K562 (cell line): Measurements from ENCODE around the gene EGLN3. TPM values are rescaled to one million over a fixed set of nuclear protein-coding genes. Genes with fewer than 3 reads are reported as not detected.

Experiments used
- ATAC-seq: fragments of 200-7000 bp; cut with Tn5 transposase; 3 replicates; pipeline ENCODE4 v1.9.1; 2020; ENCODE audit warnings: moderate library complexity
- BruUV-seq: library from RNA; stranded (reverse); fragments of 400-500 nt; replicated peaks from 2 replicates; lab custom pipeline; 2021; lab: Mats Ljungman, UMichigan
- CTCF ChIA-PET: fragments of 300-600 bp; formaldehyde crosslinking; extraction: SDS; loops from one replicate; lab custom pipeline; 2021; ENCODE audit warnings: low intra/inter-chr PET ratio; lab: Yijun Ruan, JAX
- POLR2A ChIA-PET: fragments of 300-600, 350-650 bp; sonication (Branson Sonifier 250); formaldehyde crosslinking; extraction: SDS; loops from one replicate; lab custom pipeline; 2021; ENCODE audit warnings: antibody characterized with exemption, inconsistent platforms; lab: Yijun Ruan, JAX
- DNase-seq, 4 experiments: peaks; one replicate each; pipeline versions ENCODE4 v3.0.0 to v3.0.0-alpha.2; 2011 to 2018; ENCODE audit warnings: low spot score in 3 of 4, mixed read lengths in 3 of 4; ENCODE audit errors: extremely low read depth in 1 of 4
- FAIRE-seq: peaks from 2 replicates; lab custom pipeline; 2011; peaks lifted over from hg19 to GRCh38; lab: Jason Lieb, UNC
- H2AFZ ChIP-seq: 2 replicates; pipeline ENCODE4 v1.6.0; 2011; ENCODE audit warnings: low read depth, low read length, control low read depth, inconsistent platforms
- H3K27ac ChIP-seq: fragments of 200-600 bp; 3 replicates; pipeline ENCODE4 v1.8.0; 2011; ENCODE audit warnings: low read depth, mild to moderate bottlenecking, control low read depth, inconsistent platforms, low read length, moderate library complexity, mixed read lengths; ENCODE audit errors: extremely low read depth
- H3K27me3 ChIP-seq, 2 experiments: fragments of 300-600 bp in 1 of 2; 2 replicates in 1 of 2; 3 replicates in 1 of 2; pipeline versions ENCODE4 v1.6.0 to v1.8.0; 2011; ENCODE audit warnings: inconsistent platforms in 2 of 2, low read length in 2 of 2, mild to moderate bottlenecking in 1 of 2, mixed read lengths in 1 of 2, moderate library complexity in 1 of 2; ENCODE audit not compliant: control insufficient read depth in 2 of 2, insufficient read depth in 2 of 2
- H3K36me3 ChIP-seq: fragments of 300-600 bp; 3 replicates; pipeline ENCODE4 v1.8.0; 2011; ENCODE audit warnings: mild to moderate bottlenecking, low read length, inconsistent platforms; ENCODE audit not compliant: control insufficient read depth, insufficient read depth
- H3K4me1 ChIP-seq, 2 experiments: fragments of 200-600 bp in 1 of 2; replicated peaks in 1 of 2; 2 replicates in 1 of 2; 3 replicates in 1 of 2; pipeline versions ENCODE4 v1.5.1 to v1.8.0; 2011; ENCODE audit warnings: inconsistent platforms in 2 of 2, low read length in 2 of 2, mild to moderate bottlenecking in 1 of 2, mixed read lengths in 1 of 2, moderate library complexity in 1 of 2; ENCODE audit not compliant: control insufficient read depth in 2 of 2, insufficient read depth in 2 of 2
- H3K4me2 ChIP-seq: 2 replicates; pipeline ENCODE4 v1.6.1; 2011; ENCODE audit warnings: low read length, control low read depth, inconsistent platforms, mixed read lengths; ENCODE audit not compliant: insufficient read depth
- H3K4me3 ChIP-seq: fragments of 200-600 bp; sonication (generic), shearing (Covaris generic); 2 replicates; pipeline ENCODE4 v1.5.1; 2016; ENCODE audit warnings: control low read depth, inconsistent platforms
- H3K79me2 ChIP-seq: fragments of 200-600 bp; 3 replicates; pipeline ENCODE4 v1.8.0; 2011; ENCODE audit warnings: low read length, inconsistent platforms; ENCODE audit not compliant: control insufficient read depth, insufficient read depth
- H3K9ac ChIP-seq, 2 experiments: 2 replicates each; pipeline versions ENCODE4 v1.6.0 to v1.6.1; 2011; ENCODE audit warnings: low read depth in 2 of 2, low read length in 2 of 2, control low read depth in 1 of 2, inconsistent platforms in 1 of 2, mild to moderate bottlenecking in 1 of 2, mixed read lengths in 1 of 2; ENCODE audit not compliant: insufficient read depth in 1 of 2
- H3K9me1 ChIP-seq: one replicate; pipeline ENCODE4 v1.6.0; 2011; ENCODE audit warnings: inconsistent platforms, mild to moderate bottlenecking, low read length, moderate library complexity; ENCODE audit not compliant: control insufficient read depth, insufficient read depth
- H3K9me3 ChIP-seq: replicated peaks from 2 replicates; pipeline ENCODE4 v1.5.1; 2011; ENCODE audit warnings: low read depth, low read length, inconsistent platforms; ENCODE audit not compliant: control insufficient read depth, insufficient read depth
- H4K20me1 ChIP-seq: replicated peaks from 2 replicates; pipeline ENCODE4 v1.6.1; 2011; ENCODE audit warnings: low read length, inconsistent platforms, mixed read lengths; ENCODE audit not compliant: control insufficient read depth, insufficient read depth
- BDP1 ChIP-seq: IDR thresholded peaks from 3 replicates; pipeline ENCODE4 v1.6.1; 2011; ENCODE audit not compliant: insufficient read length, insufficient read depth
- CHD4 ChIP-seq: fragments of 200-600 bp; sonication (generic); IDR thresholded peaks from 3 replicates; pipeline ENCODE4 v1.6.1; 2012; ENCODE audit warnings: low read depth, mild to moderate bottlenecking, mixed read lengths, low read length, inconsistent platforms; ENCODE audit not compliant: insufficient read depth, insufficient replicate concordance, poor library complexity, severe bottlenecking
- CREB1 ChIP-seq, 2 experiments: sonication (generic) in 1 of 2; formaldehyde crosslinking in 1 of 2; IDR thresholded peaks; 2 replicates each; pipeline versions ENCODE4 v1.6.1 to v1.8.0; 2012 to 2022; ENCODE audit warnings: inconsistent platforms in 1 of 2, mild to moderate bottlenecking in 1 of 2, missing genetic modification reagents in 1 of 2, moderate library complexity in 1 of 2
- DIDO1 ChIP-seq: fragments of 450-650 bp; IDR thresholded peaks from 2 replicates; pipeline ENCODE4 v1.6.1; 2016; ENCODE audit warnings: low read depth, missing biosample characterization, missing genetic modification characterization
- HINFP ChIP-seq: fragments of 450-650 bp; conservative IDR thresholded peaks from 2 replicates; pipeline ENCODE4 v1.6.1; 2016; ENCODE audit warnings: missing genetic modification characterization, low read depth, mild to moderate bottlenecking, control low read depth, missing compliant biosample characterization
- NCOA6 ChIP-seq: fragments of 450-650 bp; IDR thresholded peaks from 2 replicates; pipeline ENCODE4 v1.6.1; 2017; ENCODE audit warnings: mild to moderate bottlenecking
- SMARCA5 ChIP-seq: fragments of 450-650 bp; IDR thresholded peaks from 2 replicates; pipeline ENCODE4 v1.6.1; 2016
- ZBED1 ChIP-seq: IDR thresholded peaks from 2 replicates; pipeline ENCODE4 v1.6.1; 2014
- ZKSCAN3 ChIP-seq: fragments of 250-450 bp; sonication (Bioruptor Pico); IDR thresholded peaks from 2 replicates; pipeline ENCODE4 v1.4.0; 2020
- ZNF431 ChIP-seq: sonication (generic); formaldehyde crosslinking; IDR thresholded peaks from 2 replicates; pipeline ENCODE4 v1.8.0; 2022; ENCODE audit warnings: mild to moderate bottlenecking, missing genetic modification reagents
- ZNF764 ChIP-seq: fragments of 250-450 bp; sonication (Bioruptor Pico); IDR thresholded peaks from 2 replicates; pipeline ENCODE4 v1.4.0; 2020; ENCODE audit warnings: low read depth, mild to moderate bottlenecking, moderate library complexity
- WGBS: fragments of 100-300 bp; shearing (Covaris generic); methylation state at CpG from one replicate; pipeline ENCODE4 v1.1.6; 2016; ENCODE audit warnings: low coverage, mixed read lengths; ENCODE audit not compliant: insufficient coverage; ENCODE audit errors: missing lambda C conversion rate; 5-methylcytosine and 5-hydroxymethylcytosine counted together
- in situ Hi-C: fragments of 300-500 bp; cut with MboI; formaldehyde crosslinking; loops from 4 replicates; pipeline ENCODE4 v1.15.0; 2018; ENCODE audit warnings: inconsistent platforms, mixed read lengths
- intact Hi-C: fragments of 100-400 bp; cut with micrococcal nuclease; formaldehyde crosslinking; loops from 2 replicates; pipeline ENCODE4 v1.14.2; 2022
- polyA plus RNA-seq, 8 experiments: library from polyadenylated mRNA; depleted of rRNA in 4 of 8; stranded (reverse) in 5 of 8; unstranded in 3 of 8; fragments of >200 nt; fragmentation: Nextera tagmentation in 2 of 8; fragmentation: Illumina TruSeq in 1 of 8; extraction: Ambion mirVana in 2 of 8; extraction: Trizol in 1 of 8; gene quantifications; 2 replicates each; pipeline versions ENCODE4 v1.2.1 to v1.2.3, GENCODE V29; 2011 to 2014; ENCODE audit warnings: inconsistent platforms in 1 of 8, missing spikeins in 1 of 8
- total RNA-seq, 7 experiments: library from RNA; depleted of rRNA in 6 of 7; stranded (reverse); fragments of >200 nt in 6 of 7; fragmentation: Illumina TruSeq in 2 of 7; extraction: Trizol in 2 of 7; gene quantifications; 2 replicates each; pipeline versions ENCODE4 v1.2.1 to v1.2.3, GENCODE V29; 2011 to 2021; ENCODE audit warnings: low replicate concordance in 1 of 7
- TF ChIP-seq, protein P1 (sequence below): conservative IDR thresholded peaks from 2 replicates; pipeline ENCODE4 v1.6.1; 2011; ENCODE audit warnings: low read depth, mild to moderate bottlenecking, low read length; ENCODE audit not compliant: control insufficient read depth

Gene EGLN3
- total and polyA plus RNA-seq, 9 of the 15 experiments (the other 6 are each of a cell fraction or from before 2014, with no cell fraction given), result 2.5 to 87.6 (median 5.8) TPM

DNA sequence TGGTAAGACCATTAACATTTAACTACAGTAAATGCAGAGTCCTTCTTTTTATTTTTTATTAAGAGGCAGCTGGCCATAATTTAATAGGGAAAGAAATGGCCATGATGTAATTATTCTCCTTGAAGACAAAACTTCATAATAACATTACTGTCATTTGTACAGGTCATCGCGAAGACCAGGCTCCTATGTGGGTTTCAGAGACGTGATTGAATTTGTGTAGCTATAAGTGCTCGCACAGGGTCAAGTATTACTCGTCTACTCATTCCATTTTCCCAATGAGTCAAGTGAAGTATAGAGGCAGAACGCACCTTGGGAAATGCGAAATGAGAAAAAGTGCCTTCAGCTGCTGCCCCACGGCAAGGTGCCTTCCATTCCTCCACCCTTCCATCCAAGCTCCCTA is 40.4 kb downstream of the EGLN3 start:
- H3K4me1 ChIP-seq, result peaks cover 5 to 16% of the 10 kb centered on the region in 2 experiments; a peak in 3 of 5 replicates
- no peak for FAIRE-seq
- POLR2A ChIA-PET, result interaction anchor here (0.7 to 1.3 kb wide), 3 partner anchors 8 to 74 kb away, joined by 3 to 6 read pairs (median 3); no protein-coding TSS in a partner anchor
- TF ChIP-seq ZKSCAN3 (CRISPR knock-in tag) (no peak), ZNF764 (no peak), SMARCA5 (no peak), DIDO1 (tag) (no peak), ZNF431 (CRISPR knock-in tag) (no peak), ZBED1 (no peak), NCOA6 (no peak), HINFP (tag) (no peak), CREB1 (IDR thresholded peaks at IDR 0.05) (no peak), CREB1 (CRISPR knock-in tag; IDR thresholded peaks at IDR 0.05) (no peak), CHD4 (no peak), BDP1 (no peak)
- TF ChIP-seq, protein P1, sequence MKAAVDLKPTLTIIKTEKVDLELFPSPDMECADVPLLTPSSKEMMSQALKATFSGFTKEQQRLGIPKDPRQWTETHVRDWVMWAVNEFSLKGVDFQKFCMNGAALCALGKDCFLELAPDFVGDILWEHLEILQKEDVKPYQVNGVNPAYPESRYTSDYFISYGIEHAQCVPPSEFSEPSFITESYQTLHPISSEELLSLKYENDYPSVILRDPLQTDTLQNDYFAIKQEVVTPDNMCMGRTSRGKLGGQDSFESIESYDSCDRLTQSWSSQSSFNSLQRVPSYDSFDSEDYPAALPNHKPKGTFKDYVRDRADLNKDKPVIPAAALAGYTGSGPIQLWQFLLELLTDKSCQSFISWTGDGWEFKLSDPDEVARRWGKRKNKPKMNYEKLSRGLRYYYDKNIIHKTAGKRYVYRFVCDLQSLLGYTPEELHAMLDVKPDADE, result no peak

More for the DNA sequence above, 40.4 kb downstream of the EGLN3 start:
- 85% methylated on average over 8 of the region's 8 CpGs for WGBS
- no peaks in the 10 kb centered on the region for H3K9me3 ChIP-seq
- no peak overlapping the region for H3K27ac ChIP-seq
- BruUV-seq, result no TSS peak
- DNase-seq, result no peak
- H3K27me3 ChIP-seq, result no peaks in the 10 kb centered on the region
- no peaks in the 10 kb centered on the region; the same call in 2 of the 3 replicates for H3K36me3 ChIP-seq
- H3K4me2 ChIP-seq, result no peak overlapping the region
- CTCF ChIA-PET, result no interaction called here
- no peak for ATAC-seq
- no peaks in the 10 kb centered on the region; the same call in 2 of the 3 replicates for H3K79me2 ChIP-seq
- H2AFZ ChIP-seq, result no peak overlapping the region
- intact Hi-C loops, result no loop called here
- H3K9ac ChIP-seq, result no peak overlapping the region
- no peak overlapping the region for H3K4me3 ChIP-seq
- no peaks in the 10 kb centered on the region for H3K9me1 ChIP-seq
- in situ Hi-C loops, result no loop called here
- no peaks in the 10 kb centered on the region for H4K20me1 ChIP-seq
